HepG2 (cell line): ENCODE results near the gene TMPRSS7. TPM values are rescaled to one million over a fixed set of nuclear protein-coding genes. Genes with fewer than 3 reads are reported as not detected.
A peak's percentile ranks its signal among the peaks of the same experiment; 100 is the strongest.

Source experiments
- BHLHE40 ChIP-seq: IDR thresholded peaks from 2 replicates; pipeline ENCODE4 v1.6.1; 2011; ENCODE audit warnings: low read length, improper control_type of control experiment
- BRCA1 ChIP-seq: sonication (generic); formaldehyde crosslinking; IDR thresholded peaks from 2 replicates; pipeline ENCODE4 v1.4.0; 2020; ENCODE audit warnings: missing genetic modification reagents
- HINFP ChIP-seq: sonication (generic); formaldehyde crosslinking; IDR thresholded peaks from 2 replicates; pipeline ENCODE4 v1.4.0; 2020; ENCODE audit warnings: low read depth, mild to moderate bottlenecking, missing genetic modification reagents
- ZMYM3 ChIP-seq: sonication (generic); formaldehyde crosslinking; IDR thresholded peaks from 2 replicates; pipeline ENCODE4 v1.5.1; 2020; ENCODE audit warnings: mild to moderate bottlenecking, missing genetic modification reagents
- polyA plus RNA-seq, 8 experiments: library from polyadenylated mRNA; depleted of rRNA in 3 of 8; stranded (reverse) in 7 of 8; unstranded in 1 of 8; fragments of >200 nt; fragmentation: Illumina TruSeq in 4 of 8; extraction: Trizol in 4 of 8; gene quantifications; 2 replicates each; pipeline versions ENCODE4 v1.2.1 to v1.2.3, GENCODE V29; 2011 to 2016; ENCODE audit warnings: low read depth in 4 of 8, missing spikeins in 1 of 8, mixed read lengths in 1 of 8; ENCODE audit not compliant: insufficient read depth in 1 of 8
- total RNA-seq, 5 experiments: library from RNA; depleted of rRNA; stranded (reverse); fragments of >200 nt; fragmentation: Illumina TruSeq; extraction: Trizol; gene quantifications; 2 replicates each; pipeline ENCODE4 v1.2.3, GENCODE V29; 2016; ENCODE audit warnings: low read depth in 1 of 5
- TF ChIP-seq, protein P1 (sequence below): sonication (generic); formaldehyde crosslinking; IDR thresholded peaks from 2 replicates; pipeline ENCODE4 v1.5.1; 2020; ENCODE audit warnings: mild to moderate bottlenecking, missing genetic modification reagents, borderline replicate concordance
- TF ChIP-seq, protein P2 (sequence below): sonication (generic); formaldehyde crosslinking; IDR thresholded peaks from 2 replicates; pipeline ENCODE4 v1.4.0; 2020; ENCODE audit warnings: missing genetic modification reagents, low read depth, mild to moderate bottlenecking, borderline replicate concordance
- TF ChIP-seq, protein P3 (sequence below): sonication (generic); formaldehyde crosslinking; IDR thresholded peaks from 2 replicates; pipeline ENCODE4 v1.5.0; 2020; ENCODE audit warnings: mild to moderate bottlenecking, missing genetic modification reagents
- TF ChIP-seq, protein P4 (sequence below): sonication (generic); formaldehyde crosslinking; IDR thresholded peaks from 2 replicates; pipeline ENCODE4 v1.4.0; 2020; ENCODE audit warnings: missing genetic modification reagents

Gene TMPRSS7
- total and polyA plus RNA-seq, 2 of the 13 experiments (the other 11 are each of a cell fraction or from before 2014, with no cell fraction given): not detected

DNA sequence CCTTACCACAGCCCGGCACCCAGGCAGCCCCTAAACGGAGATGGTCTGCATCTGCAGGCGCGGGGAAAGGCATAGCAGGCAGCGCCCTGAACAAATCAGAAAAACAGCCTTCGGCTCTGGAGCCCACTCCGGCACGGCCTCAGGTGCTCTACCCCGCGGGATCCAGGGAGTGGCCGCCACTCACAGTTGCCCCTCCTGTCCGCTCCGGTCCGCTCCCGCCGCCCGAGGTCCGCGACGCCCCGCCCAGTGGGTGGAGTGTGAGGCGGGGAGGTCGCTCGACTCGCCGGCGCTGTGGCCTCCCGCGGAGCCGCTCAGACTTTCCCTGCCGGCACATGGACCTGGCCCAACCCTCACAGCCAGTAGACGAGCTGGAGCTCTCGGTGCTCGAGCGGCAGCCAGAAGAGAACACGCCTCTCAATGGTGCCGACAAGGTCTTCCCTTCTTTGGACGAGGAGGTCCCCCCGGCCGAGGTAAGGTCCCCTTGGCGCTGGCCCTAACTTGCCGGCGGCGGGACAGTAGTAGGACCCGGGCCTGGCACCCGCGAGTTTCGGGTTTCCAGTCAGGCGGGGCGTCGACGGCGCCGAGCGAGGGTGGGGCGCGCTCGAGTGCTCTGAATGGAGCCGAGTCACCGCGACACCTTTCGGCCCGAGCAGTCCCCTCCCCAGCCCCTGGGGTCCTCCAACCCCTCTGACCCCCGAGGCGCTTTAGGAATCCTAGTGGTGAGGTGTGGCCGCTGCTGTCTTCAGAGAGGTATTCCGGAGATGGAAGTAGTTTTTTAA lies 51.7 kb downstream of the TMPRSS7 start, which contains the start of gene C3orf52 (continued):
- TF ChIP-seq, protein P1, sequence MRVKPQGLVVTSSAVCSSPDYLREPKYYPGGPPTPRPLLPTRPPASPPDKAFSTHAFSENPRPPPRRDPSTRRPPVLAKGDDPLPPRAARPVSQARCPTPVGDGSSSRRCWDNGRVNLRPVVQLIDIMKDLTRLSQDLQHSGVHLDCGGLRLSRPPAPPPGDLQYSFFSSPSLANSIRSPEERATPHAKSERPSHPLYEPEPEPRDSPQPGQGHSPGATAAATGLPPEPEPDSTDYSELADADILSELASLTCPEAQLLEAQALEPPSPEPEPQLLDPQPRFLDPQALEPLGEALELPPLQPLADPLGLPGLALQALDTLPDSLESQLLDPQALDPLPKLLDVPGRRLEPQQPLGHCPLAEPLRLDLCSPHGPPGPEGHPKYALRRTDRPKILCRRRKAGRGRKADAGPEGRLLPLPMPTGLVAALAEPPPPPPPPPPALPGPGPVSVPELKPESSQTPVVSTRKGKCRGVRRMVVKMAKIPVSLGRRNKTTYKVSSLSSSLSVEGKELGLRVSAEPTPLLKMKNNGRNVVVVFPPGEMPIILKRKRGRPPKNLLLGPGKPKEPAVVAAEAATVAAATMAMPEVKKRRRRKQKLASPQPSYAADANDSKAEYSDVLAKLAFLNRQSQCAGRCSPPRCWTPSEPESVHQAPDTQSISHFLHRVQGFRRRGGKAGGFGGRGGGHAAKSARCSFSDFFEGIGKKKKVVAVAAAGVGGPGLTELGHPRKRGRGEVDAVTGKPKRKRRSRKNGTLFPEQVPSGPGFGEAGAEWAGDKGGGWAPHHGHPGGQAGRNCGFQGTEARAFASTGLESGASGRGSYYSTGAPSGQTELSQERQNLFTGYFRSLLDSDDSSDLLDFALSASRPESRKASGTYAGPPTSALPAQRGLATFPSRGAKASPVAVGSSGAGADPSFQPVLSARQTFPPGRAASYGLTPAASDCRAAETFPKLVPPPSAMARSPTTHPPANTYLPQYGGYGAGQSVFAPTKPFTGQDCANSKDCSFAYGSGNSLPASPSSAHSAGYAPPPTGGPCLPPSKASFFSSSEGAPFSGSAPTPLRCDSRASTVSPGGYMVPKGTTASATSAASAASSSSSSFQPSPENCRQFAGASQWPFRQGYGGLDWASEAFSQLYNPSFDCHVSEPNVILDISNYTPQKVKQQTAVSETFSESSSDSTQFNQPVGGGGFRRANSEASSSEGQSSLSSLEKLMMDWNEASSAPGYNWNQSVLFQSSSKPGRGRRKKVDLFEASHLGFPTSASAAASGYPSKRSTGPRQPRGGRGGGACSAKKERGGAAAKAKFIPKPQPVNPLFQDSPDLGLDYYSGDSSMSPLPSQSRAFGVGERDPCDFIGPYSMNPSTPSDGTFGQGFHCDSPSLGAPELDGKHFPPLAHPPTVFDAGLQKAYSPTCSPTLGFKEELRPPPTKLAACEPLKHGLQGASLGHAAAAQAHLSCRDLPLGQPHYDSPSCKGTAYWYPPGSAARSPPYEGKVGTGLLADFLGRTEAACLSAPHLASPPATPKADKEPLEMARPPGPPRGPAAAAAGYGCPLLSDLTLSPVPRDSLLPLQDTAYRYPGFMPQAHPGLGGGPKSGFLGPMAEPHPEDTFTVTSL (CRISPR knock-in tag): no peak
- no peak for TF ChIP-seq BRCA1
- no peak for TF ChIP-seq BHLHE40
- TF ChIP-seq, protein P2, sequence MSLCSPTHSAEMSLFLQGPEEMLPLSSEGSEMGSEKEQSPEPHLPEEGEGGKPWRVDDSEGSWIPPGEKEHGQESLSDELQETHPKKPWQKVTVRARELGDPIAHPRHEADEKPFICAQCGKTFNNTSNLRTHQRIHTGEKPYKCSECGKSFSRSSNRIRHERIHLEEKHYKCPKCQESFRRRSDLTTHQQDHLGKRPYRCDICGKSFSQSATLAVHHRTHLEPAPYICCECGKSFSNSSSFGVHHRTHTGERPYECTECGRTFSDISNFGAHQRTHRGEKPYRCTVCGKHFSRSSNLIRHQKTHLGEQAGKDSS: no peak
- TF ChIP-seq HINFP (CRISPR knock-in tag): peak; percentile 86; the same call in 1 of the 2 replicates
- TF ChIP-seq, protein P3, sequence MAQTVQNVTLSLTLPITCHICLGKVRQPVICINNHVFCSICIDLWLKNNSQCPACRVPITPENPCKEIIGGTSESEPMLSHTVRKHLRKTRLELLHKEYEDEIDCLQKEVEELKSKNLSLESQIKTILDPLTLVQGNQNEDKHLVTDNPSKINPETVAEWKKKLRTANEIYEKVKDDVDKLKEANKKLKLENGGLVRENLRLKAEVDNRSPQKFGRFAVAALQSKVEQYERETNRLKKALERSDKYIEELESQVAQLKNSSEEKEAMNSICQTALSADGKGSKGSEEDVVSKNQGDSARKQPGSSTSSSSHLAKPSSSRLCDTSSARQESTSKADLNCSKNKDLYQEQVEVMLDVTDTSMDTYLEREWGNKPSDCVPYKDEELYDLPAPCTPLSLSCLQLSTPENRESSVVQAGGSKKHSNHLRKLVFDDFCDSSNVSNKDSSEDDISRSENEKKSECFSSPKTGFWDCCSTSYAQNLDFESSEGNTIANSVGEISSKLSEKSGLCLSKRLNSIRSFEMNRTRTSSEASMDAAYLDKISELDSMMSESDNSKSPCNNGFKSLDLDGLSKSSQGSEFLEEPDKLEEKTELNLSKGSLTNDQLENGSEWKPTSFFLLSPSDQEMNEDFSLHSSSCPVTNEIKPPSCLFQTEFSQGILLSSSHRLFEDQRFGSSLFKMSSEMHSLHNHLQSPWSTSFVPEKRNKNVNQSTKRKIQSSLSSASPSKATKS (CRISPR knock-in tag): no peak
- TF ChIP-seq ZMYM3: 0 out of 2 replicates have a peak, but pooled peaks have one; percentile 10
- TF ChIP-seq, protein P4, sequence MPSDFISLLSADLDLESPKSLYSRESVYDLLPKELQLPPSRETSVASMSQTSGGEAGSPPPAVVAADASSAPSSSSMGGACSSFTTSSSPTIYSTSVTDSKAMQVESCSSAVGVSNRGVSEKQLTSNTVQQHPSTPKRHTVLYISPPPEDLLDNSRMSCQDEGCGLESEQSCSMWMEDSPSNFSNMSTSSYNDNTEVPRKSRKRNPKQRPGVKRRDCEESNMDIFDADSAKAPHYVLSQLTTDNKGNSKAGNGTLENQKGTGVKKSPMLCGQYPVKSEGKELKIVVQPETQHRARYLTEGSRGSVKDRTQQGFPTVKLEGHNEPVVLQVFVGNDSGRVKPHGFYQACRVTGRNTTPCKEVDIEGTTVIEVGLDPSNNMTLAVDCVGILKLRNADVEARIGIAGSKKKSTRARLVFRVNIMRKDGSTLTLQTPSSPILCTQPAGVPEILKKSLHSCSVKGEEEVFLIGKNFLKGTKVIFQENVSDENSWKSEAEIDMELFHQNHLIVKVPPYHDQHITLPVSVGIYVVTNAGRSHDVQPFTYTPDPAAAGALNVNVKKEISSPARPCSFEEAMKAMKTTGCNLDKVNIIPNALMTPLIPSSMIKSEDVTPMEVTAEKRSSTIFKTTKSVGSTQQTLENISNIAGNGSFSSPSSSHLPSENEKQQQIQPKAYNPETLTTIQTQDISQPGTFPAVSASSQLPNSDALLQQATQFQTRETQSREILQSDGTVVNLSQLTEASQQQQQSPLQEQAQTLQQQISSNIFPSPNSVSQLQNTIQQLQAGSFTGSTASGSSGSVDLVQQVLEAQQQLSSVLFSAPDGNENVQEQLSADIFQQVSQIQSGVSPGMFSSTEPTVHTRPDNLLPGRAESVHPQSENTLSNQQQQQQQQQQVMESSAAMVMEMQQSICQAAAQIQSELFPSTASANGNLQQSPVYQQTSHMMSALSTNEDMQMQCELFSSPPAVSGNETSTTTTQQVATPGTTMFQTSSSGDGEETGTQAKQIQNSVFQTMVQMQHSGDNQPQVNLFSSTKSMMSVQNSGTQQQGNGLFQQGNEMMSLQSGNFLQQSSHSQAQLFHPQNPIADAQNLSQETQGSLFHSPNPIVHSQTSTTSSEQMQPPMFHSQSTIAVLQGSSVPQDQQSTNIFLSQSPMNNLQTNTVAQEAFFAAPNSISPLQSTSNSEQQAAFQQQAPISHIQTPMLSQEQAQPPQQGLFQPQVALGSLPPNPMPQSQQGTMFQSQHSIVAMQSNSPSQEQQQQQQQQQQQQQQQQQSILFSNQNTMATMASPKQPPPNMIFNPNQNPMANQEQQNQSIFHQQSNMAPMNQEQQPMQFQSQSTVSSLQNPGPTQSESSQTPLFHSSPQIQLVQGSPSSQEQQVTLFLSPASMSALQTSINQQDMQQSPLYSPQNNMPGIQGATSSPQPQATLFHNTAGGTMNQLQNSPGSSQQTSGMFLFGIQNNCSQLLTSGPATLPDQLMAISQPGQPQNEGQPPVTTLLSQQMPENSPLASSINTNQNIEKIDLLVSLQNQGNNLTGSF (CRISPR knock-in tag): peak; percentile 75; the same call in 1 of the 2 replicates
